PFSK-1 (cell line): ENCODE data around the gene MET.

Experiments
- FOXP2 ChIP-seq: optimal IDR thresholded peaks from 2 replicates; pipeline ENCODE3; 2011; ENCODE audit warnings: borderline replicate concordance, control low read depth, inconsistent platforms; ENCODE audit not compliant: insufficient read depth; ENCODE audit errors: extremely low read length, extremely low read depth
- POLR2AphosphoS5 ChIP-seq: IDR thresholded peaks from 2 replicates; pipeline ENCODE4 v1.6.1; 2012; ENCODE audit warnings: low read depth, mild to moderate bottlenecking, control low read depth, low read length, moderate library complexity
- REST ChIP-seq, 2 experiments: IDR thresholded peaks; 2 replicates each; pipeline versions ENCODE4 v1.6.1 to v1.8.0; 2011 to 2012; ENCODE audit warnings: low read depth in 2 of 2, low read length in 2 of 2, control low read depth in 1 of 2, inconsistent platforms in 1 of 2, mild to moderate bottlenecking in 1 of 2, moderate library complexity in 1 of 2; ENCODE audit not compliant: insufficient read depth in 1 of 2
- SIN3A ChIP-seq: IDR thresholded peaks from 2 replicates; pipeline ENCODE4 v1.6.1; 2012; ENCODE audit warnings: mild to moderate bottlenecking, low read length, moderate library complexity, borderline replicate concordance; ENCODE audit not compliant: insufficient read depth
- TAF1 ChIP-seq: IDR thresholded peaks from 2 replicates; pipeline ENCODE4 v1.6.1; 2012; ENCODE audit warnings: low read length, control low read depth, borderline replicate concordance; ENCODE audit not compliant: insufficient read depth

The MET gene

GRCh38 chr7:116650436-116650835, 21.6 kb upstream of the MET start:
- TF ChIP-seq FOXP2 (no peak), TAF1 (no peak), POLR2AphosphoS5 (no peak), REST (IDR thresholded peaks at IDR 0.05; ENCODE audit: insufficient read depth in 1 of 2, low read depth in 2 of 2, low read length in 2 of 2) (no peak), SIN3A (no peak)

- TF ChIP-seq REST (IDR thresholded peaks at IDR 0.05; ENCODE audit: insufficient read depth in 1 of 2, low read depth in 2 of 2, low read length in 2 of 2), result no peak
- TF ChIP-seq POLR2AphosphoS5, result no peak
- no peak for TF ChIP-seq FOXP2
- TF ChIP-seq SIN3A, result no peak
- no peak for TF ChIP-seq TAF1
Measured at GRCh38 chr7:116652793-116653192, 19.2 kb upstream of the MET start.

GRCh38 chr7:116653204-116653603, 18.8 kb upstream of the MET start:
- no peak for TF ChIP-seq REST (IDR thresholded peaks at IDR 0.05; ENCODE audit: insufficient read depth in 1 of 2, low read depth in 2 of 2, low read length in 2 of 2)
- no peak for TF ChIP-seq POLR2AphosphoS5
- no peak for TF ChIP-seq FOXP2
- TF ChIP-seq SIN3A, result no peak
- no peak for TF ChIP-seq TAF1

DNA sequence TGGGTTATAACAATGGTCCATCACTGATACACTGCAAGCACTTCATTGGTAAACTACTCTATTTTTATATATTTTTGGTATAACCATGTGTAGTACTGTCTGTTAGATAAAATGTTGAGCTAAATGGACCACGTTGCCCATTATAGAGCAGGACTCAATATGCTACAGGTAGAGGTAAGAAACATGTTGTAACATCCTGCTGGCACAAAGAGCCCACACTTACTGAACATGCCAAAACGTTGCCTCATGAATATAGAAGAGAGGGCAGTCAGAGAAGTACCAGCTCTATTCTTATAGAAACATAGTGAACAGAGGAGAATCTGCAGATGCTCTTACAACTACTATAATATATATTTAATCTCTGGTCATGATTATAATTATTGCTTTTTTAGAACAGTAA, 18.4 kb upstream of the MET start:
- no peak for TF ChIP-seq TAF1
- TF ChIP-seq SIN3A, result no peak
- no peak for TF ChIP-seq FOXP2
- TF ChIP-seq REST (IDR thresholded peaks at IDR 0.05; ENCODE audit: insufficient read depth in 1 of 2, low read depth in 2 of 2, low read length in 2 of 2), result no peak
- TF ChIP-seq POLR2AphosphoS5, result no peak

DNA sequence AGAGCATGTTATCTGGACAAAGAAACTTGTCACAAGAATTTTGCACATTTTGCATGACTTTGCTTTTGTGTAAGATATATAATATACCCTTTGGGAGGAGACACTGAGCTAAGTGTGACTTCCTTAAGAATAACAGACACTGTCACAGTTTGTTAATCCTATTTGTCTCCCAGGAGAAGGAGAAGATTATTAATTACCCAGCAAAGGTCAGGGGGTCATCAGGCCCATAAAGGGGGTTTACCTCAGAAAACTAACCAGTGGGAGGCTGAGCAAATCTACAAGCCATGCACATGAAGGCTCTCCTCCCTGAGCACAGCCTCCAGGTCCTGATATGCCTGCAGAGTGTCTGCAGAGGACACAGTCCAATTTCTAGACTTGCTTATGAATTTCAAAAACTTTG, 10.1 kb upstream of the MET start:
- TF ChIP-seq TAF1, result no peak
